ENCODE results near the gene PVALEF.

The PVALEF gene

DNA sequence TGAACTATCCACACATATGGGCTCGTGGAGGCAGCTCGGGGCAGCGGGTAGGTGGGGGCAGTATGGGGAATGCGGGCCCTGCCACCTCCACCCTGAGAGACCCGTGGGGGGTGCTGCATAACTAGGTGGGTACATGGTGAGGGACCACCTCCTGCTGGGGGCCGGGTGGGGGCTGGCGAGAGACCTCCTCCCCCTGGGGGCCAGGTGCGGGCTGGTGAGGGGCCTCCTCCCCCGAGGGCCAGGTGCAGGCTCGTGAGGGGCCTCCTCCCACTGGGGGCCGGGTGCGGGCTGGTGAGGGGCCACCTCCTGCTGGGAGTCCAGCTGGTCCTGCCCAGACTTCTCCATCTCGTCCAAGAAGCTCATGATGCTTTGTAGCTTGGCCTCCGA is 32.1 kb downstream of the PVALEF start:
- TF ChIP-seq, protein P1, sequence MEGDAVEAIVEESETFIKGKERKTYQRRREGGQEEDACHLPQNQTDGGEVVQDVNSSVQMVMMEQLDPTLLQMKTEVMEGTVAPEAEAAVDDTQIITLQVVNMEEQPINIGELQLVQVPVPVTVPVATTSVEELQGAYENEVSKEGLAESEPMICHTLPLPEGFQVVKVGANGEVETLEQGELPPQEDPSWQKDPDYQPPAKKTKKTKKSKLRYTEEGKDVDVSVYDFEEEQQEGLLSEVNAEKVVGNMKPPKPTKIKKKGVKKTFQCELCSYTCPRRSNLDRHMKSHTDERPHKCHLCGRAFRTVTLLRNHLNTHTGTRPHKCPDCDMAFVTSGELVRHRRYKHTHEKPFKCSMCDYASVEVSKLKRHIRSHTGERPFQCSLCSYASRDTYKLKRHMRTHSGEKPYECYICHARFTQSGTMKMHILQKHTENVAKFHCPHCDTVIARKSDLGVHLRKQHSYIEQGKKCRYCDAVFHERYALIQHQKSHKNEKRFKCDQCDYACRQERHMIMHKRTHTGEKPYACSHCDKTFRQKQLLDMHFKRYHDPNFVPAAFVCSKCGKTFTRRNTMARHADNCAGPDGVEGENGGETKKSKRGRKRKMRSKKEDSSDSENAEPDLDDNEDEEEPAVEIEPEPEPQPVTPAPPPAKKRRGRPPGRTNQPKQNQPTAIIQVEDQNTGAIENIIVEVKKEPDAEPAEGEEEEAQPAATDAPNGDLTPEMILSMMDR (IDR thresholded peaks at IDR 0.05; ENCODE audit: low read depth, low read length), result no peak
- no peak for DNase-seq (ENCODE audit: extremely low read depth, low read depth)

DNA sequence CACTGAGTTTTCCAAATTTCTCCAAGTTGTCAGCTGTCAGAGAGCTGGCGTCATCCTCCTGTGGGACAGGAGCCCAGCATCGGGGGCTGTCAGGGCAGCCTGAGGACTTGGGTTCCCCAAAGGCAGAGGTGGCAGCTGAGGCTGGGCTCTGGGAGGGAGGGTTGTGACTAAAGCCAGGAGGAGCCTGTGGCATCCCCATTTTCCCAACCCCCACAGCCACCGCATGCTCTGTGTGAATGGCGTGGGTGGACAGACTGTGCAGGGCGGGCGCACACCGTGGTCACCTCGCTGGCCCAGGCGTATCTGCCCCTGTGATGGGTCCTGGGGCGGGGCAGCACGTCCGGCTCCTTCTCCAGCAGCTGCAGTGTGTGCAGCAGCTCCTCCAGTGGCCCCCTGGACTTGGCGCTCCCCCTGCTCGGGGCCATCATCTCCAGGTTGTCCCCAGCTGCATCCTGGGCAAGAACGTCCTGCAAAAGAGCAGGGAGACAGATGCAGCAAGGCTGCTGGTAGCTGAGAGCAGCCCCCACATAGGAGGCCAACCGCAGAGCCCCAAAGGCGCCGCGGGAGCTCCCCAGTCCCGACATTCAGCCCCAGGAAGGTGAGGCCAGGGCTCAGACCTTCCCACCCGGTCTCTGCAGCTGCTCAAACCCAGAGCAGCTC is 32.7 kb downstream of the PVALEF start:
- TF ChIP-seq, protein P1 (IDR thresholded peaks at IDR 0.05; ENCODE audit: low read depth, low read length), result no peak
- DNase-seq (ENCODE audit: extremely low read depth, low read depth), result no peak

DNA sequence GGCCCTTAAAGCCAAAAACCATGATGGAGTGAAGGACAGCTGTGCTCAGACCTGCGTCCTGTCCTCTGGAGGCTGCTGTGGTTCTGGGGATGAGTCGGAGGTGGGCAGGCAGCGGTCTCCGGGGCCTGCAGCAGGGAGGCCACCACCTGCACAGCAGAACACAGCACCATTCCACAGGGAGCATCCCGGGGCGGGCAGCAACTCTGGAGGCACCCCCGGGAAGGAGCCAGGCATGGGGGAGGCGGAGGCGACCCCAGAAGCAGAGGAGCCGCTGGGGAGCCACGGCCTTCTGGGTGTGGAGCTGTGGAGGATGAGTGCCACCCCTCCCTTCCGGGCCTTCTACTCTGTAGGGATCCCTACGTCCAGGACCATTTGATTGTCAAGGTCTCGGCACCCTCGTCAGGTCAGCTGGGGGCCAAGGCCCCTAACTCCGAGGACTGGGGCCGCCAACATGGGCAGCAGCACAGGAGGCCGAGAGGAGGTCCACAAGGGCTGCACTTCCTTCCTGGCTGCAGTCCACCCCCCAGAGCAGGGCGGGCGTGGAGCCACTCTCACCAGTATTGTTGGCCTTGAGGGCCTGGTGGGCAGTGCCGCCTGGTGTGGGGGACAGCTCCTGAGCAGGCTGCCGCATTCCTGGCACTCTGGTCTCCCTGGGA is 33.6 kb downstream of the PVALEF start:
- DNase-seq (ENCODE audit: extremely low read depth, low read depth), result no peak
- TF ChIP-seq, protein P1 (IDR thresholded peaks at IDR 0.05; ENCODE audit: low read depth, low read length), result no peak

DNA sequence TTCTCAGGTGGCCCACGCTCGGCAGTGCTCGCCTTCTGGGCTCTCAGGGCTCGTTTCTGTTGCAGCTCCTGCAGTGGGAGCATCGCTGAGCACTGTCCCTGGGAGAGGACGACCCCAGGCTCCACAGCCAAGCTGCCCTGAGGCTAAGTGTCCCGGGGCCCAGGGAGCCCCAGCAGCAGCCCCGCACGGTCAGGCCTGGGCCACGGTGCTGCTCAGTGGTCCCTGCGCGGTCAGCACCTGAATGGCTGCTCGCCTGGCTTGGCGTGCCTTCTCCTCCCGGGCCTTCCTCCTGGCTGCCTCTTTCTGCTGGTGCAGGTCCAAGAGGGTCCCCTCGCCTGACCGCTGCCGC is 34.1 kb downstream of the PVALEF start:
- DNase-seq (ENCODE audit: extremely low read depth, low read depth), result no peak
- TF ChIP-seq, protein P1 (IDR thresholded peaks at IDR 0.05; ENCODE audit: low read depth, low read length), result no peak

DNA sequence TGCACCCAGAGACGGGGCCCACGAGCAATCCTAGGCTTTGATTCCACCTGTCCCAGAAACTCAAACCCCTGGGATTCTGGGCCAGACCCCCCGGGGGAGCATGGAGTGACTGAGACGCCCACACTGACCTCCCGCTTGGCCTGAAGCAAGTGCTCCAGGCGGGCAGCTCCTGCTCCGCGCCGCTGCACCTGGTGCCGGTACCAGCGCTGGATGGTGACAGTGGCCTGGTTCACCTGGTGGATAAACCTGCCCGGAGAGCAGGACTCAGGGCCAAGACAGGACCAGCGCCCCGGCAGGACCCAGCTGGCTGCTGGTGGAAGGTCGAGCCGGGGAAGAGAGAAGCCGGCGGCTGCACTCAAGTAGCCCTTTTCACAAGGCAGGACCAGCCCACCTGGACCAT is 34.9 kb downstream of the PVALEF start:
- TF ChIP-seq, protein P1 (IDR thresholded peaks at IDR 0.05; ENCODE audit: low read depth, low read length), result no peak
- DNase-seq (ENCODE audit: extremely low read depth, low read depth), result no peak

DNA sequence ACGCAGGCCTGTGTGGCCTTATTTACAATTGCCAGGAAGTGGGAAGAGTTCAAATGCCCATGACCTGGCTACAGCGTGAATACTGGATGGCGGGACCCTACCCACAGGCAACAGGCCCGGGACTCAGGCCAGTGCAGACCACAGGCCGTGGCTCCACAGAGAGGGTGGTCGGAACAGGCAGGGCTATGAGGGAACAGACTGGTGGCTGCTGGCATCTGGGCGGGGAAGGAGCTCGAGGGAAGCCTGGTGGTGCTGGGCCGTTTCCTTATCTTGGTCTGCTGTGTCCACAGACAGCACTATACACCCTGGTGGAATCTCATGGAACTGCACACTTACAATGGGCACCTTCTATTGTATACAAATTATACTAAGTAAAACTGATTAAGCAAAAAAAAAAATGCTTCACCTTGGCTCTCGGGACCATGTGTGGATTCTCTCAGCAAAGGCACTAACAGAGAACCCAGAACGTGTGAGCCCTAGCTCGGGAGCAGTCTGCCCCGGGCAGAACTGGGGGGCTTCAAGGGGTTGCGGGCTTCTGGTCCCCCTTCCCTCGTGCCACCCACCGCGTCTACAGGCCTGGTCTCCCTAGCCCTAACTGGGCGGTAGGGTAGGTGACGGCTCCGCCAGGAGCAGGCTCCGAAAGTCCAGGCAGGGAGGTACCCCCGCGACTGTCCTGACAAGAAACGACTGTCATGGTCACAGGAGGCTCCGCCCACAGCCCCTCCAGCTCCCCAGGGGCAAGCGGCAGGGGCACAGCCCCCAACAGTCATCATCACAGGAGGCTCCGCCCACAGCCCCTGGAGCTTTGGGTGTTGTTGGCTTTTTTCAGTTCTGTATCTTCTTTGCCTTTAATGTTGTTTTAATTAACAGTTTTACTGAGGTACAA is 35.6 kb downstream of the PVALEF start:
- TF ChIP-seq, protein P1 (IDR thresholded peaks at IDR 0.05; ENCODE audit: low read depth, low read length), result peak; percentile 56
- DNase-seq (ENCODE audit: extremely low read depth, low read depth), result peak; percentile 44

DNA sequence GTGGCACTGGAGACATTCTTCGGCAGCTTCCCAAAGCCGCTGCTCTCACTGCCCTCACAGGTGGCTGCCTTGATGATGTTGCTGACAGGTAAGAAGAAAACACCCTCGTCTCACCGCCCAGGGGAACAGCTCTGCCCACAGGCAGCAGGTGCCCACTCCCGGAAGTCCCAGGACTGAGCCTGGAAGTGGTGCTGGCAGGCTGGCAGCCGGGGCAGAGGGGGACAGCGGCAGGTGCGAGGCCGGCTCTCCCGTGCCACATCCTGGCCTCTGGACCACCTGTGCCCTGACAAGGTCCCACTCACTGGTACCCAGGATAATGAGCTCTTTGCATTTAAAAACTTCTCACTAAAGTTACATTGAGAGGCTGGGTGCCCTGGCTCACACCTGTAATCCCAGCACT is 37.0 kb downstream of the PVALEF start:
- TF ChIP-seq, protein P1 (IDR thresholded peaks at IDR 0.05; ENCODE audit: low read depth, low read length), result no peak
- no peak for DNase-seq (ENCODE audit: extremely low read depth, low read depth)
